ENCODE results near the gene DBH.

The DBH gene

DNA sequence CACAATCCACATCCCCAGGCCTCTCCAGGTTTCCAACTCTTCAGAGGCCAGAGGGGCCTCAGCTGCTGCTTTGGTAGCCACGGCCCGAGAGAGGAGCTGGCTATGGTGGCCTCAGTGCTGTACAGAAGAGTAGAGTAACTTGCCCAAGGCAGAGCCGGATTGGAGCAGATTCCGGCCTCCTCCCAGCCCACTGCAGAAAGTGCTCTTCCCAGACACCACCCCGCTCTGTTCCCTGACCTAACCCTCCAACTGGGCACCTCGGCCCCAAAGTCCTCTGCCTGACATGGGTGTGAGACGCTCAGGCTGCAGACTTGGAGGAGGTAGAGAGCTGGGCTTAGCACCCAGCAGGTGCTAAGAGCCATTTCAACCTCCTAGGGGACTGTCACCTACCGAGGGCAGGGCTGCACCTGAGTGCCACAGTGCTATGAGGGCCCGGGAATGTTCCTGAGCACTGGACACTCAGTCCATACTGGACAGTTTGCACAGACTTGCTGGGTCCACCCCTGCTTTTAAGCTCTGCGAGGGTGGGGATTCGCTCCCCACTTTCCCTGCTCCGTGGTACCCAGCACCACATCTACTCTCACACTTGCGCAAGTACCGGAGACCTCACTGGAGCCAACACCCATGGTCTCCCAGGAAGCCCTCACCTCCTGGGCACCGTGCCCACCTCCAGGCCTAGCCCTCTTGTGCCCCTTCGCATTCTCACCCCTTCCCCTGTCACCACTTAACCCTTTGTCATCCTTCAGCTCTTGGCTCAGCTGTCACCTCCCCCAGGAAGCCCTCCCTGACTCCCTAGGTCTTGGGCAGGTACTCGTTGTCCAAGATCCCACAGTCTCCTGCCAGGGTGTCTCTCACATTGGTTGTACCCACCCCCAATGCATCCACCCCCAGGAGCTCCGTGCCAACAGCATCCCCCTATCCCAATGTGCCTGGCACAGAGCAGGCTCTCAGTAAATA, 49.8 kb downstream of the DBH start:
- DNase-seq = no peak

DNA sequence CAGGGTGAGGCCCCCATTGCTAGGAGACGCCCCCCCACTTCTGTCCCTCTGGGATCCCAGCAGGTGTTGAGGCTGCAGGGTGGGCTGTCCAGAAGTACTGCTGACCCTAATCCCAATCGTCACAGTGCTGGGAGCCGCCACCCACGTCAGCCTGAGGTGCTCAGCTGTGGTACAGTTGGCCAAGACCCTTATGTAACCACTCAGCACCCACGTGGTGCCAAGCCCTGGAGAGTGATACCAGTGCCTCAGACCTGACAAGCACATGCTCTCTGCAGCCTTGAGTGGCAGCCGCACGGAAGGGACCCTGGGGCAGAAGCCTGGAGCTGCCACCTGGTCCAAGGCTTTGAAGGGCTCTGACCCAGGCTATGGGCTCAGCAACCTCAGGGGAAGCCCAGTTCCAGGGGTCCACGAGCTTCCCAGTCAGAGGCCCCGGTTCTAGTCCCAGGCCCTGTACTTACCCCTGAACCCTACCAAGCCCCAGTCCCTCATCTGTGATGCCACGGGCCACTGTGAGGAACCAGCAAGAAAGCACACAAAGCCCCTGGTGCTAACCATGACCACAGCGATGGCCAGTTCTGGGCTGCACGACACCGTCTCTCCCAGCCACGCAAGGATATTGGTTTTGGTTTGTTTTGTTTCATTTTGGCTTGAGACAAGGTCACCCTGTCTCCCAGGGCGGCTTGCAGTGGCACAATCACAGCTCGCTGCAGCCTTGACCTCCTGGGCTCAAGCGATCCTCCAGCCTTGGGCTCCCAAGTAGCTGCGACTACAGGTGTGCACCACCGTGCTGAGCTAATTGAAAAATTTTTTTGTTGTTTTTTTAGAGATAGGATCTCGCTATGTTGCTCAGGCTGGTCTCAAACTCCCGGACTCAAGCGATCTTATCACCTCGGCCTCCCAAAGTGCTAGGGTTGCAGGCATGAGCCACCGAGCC, 50.7 kb downstream of the DBH start:
- peak; percentile 19 for DNase-seq

DNA sequence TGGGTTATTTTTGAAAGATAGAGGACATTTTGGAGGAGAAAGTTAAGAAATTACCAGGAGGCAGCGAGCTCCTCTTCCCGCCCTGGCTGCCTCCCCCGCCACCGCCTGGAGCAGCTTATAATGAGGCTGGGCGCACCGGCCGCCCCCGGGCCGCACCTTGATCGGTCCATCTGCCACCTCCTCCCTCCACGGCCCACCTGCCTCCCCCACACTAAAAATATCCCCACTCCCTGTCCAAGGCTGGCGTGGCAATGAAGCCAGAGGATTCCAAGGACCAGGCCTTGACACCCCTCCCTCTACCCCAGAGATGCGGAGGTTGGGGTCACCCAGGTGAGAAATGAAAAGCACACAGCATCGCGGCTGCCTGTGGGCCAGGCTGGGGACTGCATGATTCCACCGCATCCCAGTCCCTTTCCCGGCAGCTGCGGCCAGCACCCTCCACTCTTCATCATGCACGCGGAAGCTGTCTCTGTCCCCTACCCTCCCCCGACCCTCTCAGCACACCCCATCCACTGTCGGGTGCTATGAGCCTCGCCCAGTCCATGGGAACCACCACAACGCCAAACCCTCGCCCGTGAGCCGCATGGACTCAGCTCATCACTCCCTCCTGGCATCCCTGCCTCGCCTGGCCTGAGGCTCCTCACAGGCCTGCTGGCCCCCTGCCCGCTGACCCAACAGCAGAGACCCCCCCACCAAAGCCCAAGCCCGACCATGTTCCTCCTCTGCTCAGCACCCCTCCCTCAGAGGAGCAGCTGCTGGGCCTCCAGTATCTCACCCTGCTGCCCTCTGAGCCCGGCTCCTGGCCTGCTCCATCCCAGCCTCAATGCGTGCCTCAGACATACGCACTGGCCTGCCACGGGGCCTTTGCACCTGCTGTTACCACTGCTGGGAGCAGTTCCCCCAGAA, 51.9 kb downstream of the DBH start:
- DNase-seq = no peak

DNA sequence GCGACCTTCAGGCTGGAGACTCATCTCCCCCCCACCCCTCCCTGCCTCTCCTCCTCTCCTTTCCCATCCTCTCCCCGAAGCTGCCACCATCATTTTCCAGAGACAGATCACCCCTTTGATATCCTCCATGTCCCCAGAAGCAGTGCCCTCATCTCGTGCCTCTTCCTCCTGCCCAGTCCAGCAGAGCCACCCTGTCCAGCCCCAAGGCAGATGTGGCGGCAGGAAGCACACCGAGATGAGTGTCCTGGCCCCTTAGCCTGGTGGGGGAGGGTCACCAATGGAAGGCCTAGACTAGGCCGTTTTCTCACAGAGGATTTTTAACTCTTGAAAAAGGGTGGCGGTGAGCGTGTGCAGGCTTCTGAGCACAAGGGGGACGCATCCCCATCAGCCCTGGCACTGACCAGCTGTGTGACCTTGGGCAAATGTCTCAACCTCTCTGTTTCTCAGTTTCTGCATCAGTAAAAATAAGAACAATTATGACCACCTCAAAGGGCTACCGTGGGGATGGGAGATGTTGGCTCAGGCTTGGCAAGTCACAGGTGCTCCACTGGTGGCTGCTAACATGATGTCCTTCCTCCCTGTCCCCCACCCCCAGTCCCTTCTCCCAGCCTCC, 53.1 kb downstream of the DBH start:
- no peak for DNase-seq

DNA sequence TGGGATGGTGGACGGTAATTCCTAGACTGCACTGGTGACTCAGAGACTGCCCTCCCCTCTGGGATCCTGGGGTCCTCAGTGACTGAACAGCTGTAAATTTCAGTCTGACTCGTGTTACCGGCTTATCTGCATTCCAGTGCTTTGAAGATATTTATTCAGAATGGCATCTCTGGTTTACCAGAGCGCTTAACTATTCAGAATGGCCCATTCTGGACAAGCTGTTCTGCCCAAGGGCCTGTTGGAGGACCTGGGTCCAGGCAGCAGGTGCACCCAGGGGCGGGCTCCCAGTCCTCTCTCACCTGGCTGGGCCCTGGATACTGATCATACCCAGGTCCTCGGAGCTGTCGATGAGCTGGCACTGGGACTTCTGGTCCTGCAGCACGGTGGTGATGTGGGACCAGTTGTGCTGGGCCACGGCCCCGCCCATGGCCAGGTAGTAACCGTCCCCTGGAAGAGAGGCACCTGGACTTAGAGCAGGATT, 54.0 kb downstream of the DBH start:
- no peak for DNase-seq

DNA sequence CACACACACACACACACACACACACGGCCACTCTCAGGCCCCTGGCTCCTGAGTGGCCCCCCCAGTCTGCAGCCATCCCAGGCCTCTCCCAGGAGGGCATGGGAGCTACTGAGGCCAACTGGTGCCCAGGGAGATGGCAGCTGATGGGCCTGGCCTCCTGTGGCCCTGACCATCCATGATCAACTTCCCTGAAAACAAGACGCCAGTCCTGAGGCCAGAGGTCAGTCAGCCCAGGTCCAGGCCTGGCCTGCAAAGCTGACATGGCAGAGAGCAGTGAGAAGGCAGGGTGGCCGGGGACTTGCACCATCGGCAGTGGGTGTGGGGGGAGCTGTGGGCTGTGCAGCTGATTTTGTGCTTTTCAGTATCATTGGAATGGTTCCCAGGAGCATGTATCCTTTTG, 55.0 kb downstream of the DBH start:
- no peak for DNase-seq

DNA sequence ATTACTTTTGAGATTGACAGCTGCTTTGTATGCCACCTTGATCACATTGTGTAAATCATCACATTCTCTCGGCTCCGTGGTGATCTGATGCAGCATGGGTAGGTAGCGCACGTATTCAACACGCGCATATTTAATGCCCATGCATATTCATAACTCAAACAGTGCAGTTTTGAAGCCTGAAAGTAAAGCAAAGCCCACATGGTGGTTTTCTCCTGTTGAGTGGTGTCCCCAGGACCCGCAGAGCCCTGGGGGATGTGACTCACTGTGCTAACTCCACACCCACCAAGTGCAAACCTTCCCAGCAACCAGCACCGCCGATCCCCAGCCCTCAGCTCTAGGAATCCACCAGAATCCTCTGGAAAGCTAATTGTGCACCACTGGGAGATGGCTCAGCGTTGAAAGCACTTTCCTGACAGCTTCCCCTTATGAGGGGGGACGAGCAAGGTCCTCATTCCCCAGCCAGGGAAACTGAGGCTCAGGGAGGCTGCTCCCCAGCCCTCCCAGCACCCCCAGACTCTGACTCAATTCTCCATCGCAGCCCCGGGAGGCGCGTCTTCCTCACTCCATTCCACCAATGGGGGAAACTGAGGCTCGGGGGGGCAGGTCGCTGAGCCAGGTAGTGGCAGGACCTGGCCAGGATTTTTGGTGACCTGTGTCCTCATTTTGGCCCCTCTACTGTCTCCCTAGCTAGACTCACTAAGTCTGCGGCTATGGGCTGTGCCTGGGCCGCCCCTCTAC, 55.6 kb downstream of the DBH start:
- DNase-seq = peak; percentile 27

DNA sequence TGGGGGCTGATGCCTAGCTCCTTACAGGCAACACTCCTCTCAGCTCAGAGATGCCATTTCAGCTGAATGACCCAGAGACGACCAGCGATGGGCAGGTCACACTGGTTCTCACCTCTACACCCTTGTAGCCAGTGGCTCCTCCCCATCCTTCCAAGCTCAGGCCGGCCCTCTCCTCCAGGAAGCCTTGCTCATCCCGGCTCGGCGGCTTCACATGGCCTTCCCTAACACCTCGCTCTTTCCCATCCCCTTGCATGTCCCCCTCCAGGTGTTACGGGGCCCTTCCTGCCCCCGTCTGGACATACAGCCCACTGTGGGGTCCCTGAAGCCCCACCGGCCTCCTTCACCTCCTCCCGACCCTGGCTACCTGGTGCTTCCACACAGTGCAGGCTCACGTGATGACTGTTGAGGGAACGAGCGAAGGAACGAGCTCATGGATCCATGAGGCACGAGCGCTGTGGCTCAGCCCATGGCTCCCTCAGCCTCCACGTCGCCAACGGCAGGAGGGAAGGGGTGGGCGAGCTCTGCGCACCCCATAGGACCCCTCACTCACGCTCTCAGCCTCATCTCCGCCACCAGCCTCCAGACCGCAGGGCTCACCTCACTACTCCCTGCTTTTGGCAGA, 56.3 kb downstream of the DBH start:
- no peak for DNase-seq

DNA sequence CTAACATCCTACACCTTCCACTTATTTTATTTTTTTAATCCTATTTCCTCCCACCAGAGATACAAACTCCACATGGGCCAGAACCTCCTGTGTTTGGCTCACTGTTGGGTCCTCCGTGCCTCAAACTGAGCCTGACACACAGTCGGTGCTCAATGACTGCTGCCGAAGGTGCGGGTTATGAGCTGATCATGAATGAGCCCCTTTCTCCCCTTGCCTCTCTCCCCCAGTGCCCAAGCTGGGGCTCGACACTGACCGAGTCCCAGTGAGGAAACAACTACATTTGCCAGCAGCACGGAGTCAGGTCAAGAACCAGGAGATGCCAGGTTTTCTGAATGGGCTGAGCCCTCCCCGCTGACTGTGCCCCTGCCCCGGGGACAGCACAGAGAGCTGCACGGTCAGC, 57.0 kb downstream of the DBH start:
- DNase-seq = no peak

DNA sequence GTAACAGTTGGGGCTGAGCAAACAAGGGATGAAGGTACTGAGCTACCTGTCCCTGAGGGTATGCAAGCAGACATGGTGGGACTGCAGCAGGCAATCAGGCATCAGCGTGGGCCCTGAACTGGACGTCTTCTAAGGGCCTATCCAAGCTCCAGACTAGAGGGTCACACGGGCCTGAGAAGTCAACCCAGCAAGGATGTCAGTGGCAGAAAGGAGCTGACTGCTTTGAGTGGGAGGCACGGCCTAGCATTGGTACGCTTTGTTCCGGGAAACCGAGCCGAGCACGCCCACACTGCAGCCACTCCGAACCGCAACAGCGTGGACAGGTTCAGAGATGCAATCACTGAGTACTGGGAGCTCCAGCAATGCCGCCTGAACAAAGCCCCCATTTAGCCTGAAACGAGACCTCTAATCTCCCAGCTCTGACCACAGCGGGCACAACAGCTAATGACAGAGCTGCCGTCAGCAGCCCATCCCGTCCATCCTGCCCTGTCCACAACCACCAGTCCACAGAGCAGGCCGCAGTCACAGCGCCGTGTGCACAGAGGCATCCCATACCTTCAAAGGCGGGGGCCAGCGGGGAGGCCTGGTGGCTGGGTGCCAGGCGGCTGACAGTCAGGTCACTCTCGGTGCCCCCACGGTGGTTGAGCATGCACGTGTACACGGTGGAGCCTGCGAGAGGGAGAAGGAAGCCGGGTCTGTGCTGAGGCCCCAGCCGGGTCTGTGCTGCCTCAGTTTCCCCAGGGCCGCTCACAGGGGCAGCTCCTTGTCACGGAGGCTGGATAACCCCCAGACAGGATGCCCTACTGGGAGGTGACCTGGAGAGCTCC, 57.8 kb downstream of the DBH start:
- DNase-seq = no peak

DNA sequence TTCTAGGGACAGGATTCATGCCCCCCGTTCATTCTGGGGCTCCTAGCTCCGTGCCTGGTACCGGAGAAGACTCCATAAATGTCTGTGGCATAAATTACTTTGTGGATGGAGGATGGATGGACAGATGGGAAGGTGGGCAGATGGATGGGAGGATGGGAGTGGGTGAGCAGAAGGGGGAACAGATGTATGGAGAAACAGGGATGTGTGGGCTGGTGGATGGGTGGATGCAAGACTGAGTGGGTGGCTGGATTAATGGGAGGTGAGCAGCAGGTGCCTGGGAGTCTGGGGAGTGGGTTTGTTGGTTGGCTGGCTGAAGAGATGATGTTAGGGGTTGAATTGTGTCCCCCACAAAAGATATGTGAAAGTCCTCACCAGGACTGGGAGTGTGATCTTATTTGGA, 58.5 kb downstream of the DBH start:
- DNase-seq = no peak

DNA sequence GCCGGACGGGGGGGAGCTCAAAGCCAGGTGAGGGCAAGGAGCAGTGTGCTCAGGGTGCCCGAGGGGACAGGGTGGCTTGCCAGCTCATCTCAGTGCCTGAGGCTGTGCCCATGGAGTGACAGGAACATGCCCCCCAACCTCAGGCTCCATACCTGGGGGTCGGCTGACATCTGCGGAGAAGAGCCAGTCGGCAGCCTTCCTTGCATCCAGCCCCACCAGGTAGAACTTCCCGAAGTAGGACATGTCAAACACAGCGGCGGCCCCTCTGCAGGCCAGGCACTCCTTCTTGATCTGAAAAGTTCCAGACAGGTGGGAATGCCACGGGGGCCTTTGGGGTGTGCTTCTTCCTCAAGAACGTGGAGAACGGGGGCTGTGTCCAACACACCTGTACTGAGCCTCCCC, 59.9 kb downstream of the DBH start:
- DNase-seq = no peak

DNA sequence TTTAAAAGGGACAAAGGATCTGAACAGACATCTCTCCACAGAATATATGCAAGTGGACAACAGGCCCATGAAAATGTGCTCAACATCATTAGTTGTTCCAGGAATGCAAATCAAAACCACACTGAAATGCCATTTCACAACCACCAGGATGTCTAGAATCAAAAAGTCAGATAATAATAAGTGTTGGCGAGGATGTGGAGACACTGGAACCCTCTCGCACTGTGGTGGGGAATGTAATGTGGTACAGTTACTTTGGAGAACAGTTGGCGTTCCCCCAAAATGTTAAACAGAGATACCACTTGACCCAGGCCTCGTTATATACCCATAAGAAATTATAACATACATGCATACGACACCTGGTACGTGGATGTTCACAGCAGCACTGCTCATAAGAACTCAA, 63.4 kb downstream of the DBH start:
- no peak for DNase-seq

DNA sequence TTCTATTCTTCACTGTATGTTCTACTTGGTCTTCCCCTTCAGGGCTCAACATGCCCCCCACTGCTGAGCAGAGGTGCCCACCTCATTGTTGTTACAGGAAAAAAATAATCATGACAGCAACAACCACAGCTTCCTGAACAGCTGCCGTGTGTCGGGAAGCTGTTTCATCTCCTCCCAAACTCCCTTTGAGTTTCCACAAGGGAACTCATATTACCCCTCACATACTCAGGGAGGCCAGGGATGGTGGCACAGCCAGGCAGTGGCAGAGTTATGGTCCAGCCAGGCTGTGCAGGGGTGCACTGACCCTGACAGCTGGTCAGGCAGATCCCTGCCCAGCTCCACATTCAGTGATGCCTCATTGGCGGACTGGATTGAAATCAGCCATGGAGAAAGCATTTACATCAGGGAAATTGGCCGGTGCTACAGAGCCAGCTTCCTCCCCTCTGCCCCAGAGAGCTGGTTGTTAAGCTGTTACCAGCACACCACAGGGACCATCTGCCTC, 64.7 kb downstream of the DBH start:
- no peak for DNase-seq

DNA sequence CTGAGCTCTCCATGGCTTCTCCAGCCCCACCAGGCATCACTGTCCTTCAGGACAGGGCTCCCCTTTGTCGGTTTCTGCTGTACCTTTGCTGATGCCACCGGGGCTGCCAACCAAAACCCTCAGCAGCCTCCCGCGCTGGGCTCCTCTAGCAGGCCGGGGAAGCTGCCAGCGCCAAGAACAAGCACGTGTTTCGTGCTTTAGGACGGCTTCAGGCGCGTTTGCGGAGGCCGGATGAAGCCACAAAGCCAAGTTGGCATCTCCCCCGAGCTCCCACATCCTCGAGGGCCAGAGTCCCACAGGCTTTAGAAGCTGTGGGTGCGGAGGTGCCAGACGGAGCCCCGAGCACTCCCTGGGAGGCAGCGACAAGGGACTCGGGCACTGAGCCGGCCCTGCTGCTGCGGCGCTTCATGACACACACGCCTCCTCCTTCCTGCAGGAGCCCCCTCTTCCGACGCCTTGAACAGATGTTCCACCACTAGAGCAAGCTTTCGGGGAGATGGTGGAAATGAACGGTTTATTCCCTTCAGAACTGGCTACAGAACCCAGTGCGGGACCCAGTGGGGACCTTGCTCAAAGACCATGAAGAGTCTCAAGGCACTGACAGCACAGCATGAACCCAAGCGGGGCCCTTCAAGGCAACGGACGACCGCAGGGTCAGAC, 65.3 kb downstream of the DBH start:
- no peak for DNase-seq

DNA sequence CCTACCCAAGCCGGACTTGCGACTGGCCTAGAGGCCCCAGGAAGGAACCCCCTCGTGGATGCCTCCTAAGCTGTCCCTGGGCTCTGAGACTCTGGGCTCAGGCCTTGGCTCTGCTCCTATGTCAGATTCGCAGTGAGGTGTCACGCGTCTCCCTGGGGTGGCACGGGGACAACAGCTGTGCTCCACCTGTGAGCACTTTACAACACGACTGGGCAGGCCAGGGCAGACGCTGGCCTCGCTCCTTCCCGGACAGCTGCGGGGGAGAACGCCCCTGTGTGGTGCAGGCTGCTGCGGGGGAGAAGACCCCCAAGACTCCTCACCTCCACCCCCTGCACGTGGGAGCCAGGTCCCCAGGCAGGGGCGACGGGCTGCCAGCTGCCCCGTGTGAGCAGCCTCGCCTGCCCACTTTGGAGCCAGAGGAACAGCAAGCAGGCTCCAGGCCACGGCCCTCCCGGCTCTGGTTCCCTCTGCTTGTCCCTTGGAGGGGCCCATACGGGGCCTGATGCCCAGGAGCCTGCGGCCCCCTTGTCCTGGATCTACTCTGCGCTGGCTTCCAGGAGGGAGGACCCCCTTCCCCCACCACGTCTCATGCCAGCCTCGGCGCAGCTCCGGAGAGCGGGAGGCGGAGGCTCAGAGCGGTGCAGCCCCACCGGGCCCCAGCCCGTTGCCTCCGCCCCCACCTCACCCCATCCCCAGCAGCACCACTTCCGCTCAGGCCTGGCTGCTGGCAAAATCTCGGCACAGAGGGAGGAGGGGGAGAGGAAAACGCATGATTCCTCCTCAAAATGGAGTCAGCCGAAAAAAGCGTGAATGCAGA, 66.0 kb downstream of the DBH start:
- peak; percentile 44 for DNase-seq

DNA sequence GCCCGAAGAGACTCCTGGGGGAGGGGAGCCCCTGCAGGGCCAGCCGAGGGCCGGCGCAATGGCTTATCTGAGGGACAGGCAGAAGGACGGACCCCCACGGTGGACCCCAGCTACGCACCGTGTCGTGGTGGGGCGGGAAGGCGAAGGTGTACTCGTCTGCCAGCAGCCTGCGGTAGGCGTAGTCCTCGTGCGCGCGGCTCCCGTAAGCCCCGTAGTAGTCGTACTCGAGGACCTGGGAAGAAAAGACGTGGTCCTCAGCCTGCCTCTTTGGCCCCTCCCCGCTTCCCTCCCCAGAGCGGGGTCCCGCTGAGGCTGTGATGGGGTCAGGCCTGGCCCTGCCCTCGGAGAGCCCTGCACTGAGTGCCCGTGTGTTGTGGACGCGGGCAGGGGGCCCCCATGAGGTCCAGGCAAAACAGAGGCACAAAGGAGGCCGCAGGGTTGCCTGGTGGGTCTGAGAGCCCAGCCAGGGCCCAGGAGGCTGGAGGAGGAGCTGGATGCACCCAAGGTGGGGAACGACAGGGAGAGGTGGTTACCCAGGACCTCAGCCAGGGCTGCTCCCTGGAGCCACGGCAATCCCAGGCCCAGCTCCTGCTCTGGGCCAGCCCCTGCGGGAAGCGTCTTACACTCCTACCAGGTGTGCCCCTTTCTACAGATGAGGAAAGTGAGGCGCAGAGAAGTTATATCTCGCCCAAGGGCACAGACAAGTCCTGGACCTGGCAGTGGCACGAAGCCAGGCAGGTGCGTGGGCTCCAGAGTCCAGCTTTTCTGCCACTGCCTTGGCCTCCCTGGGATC, 66.8 kb downstream of the DBH start:
- DNase-seq = no peak

Measured in NCI-H345 (cell line).